GM19240 (cell line): ENCODE measurements around the gene SARS2.

Experiments used
- DNase-seq: peaks from one replicate; pipeline ENCODE4 v3.0.0; 2011; ENCODE audit warnings: low spot score; ENCODE audit not compliant: insufficient read length

Gene SARS2

GRCh38 chr19:38917921-38918491 is 12.6 kb downstream of the SARS2 start:
- no peak for DNase-seq

GRCh38 chr19:38917516-38917915 is 13.0 kb downstream of the SARS2 start:
- DNase-seq = no peak

GRCh38 chr19:38915329-38916321 is 14.9 kb downstream of the SARS2 start:
- no peak for DNase-seq

- no peak for DNase-seq
These were observed 16.6 kb downstream of the SARS2 start for GRCh38 chr19:38913958-38914357.

GRCh38 chr19:38912600-38913514 is 17.7 kb downstream of the SARS2 start:
- no peak for DNase-seq

- DNase-seq = no peak
These were observed 19.1 kb downstream of the SARS2 start for GRCh38 chr19:38911388-38912001.

- DNase-seq = no peak
These were observed 20.1 kb downstream of the SARS2 start for GRCh38 chr19:38910488-38910887.

GRCh38 chr19:38908911-38909310 is 21.7 kb downstream of the SARS2 start:
- DNase-seq = no peak

- no peak for DNase-seq
These were observed 22.9 kb downstream of the SARS2 start for GRCh38 chr19:38907670-38908069.

- no peak for DNase-seq
These were observed 23.3 kb downstream of the SARS2 start for GRCh38 chr19:38907227-38907626.

GRCh38 chr19:38905620-38906019 is 24.9 kb downstream of the SARS2 start:
- DNase-seq = no peak

GRCh38 chr19:38904581-38905539 is 25.7 kb downstream of the SARS2 start:
- no peak for DNase-seq

GRCh38 chr19:38901683-38902082 is 28.9 kb downstream of the SARS2 start:
- no peak for DNase-seq

- no peak for DNase-seq
These were observed 29.8 kb downstream of the SARS2 start for GRCh38 chr19:38900743-38901190.

GRCh38 chr19:38900202-38900629 is 30.3 kb downstream of the SARS2 start:
- no peak for DNase-seq

- peak; percentile 98 for DNase-seq
These were observed 30.9 kb downstream of the SARS2 start, which contains the start of the genes NFKBIB and SIRT2 for GRCh38 chr19:38899447-38900201. Gene NFKBIB, plus strand, starts transcription at chr19:38899969. Its CDS starts 64 bp downstream, at chr19:38900033. Gene SIRT2, minus strand, starts transcription at chr19:38899618. Its CDS starts 97 bp downstream, at chr19:38899521.

- no peak for DNase-seq
These were observed 31.6 kb downstream of the SARS2 start for GRCh38 chr19:38898788-38899446.

- DNase-seq = no peak
These were observed 35.6 kb downstream of the SARS2 start for GRCh38 chr19:38894968-38895367.
